Ectodermal cell (in vitro differentiated cells): ENCODE data around the gene CLASP1.
"Not testable (repeated sequence)": the region's sequence is repeated elsewhere in the genome, so short reads cannot be mapped to it uniquely, and the experiment has no call there.

ENCODE experiments used
- H3K27ac ChIP-seq: 2 replicates; pipeline ENCODE4 v1.7.0; 2013; ENCODE audit warnings: mild to moderate bottlenecking, low read depth, low read length; ENCODE audit not compliant: insufficient read depth, poor library complexity, severe bottlenecking
- H3K27me3 ChIP-seq: 2 replicates; pipeline ENCODE4 v1.7.0; 2013; ENCODE audit warnings: mild to moderate bottlenecking, low read length; ENCODE audit not compliant: insufficient read depth, control insufficient read depth, poor library complexity, severe bottlenecking
- H3K36me3 ChIP-seq: one replicate; pipeline ENCODE4 v1.7.0; 2013; ENCODE audit warnings: low read length; ENCODE audit not compliant: control insufficient read depth, insufficient read depth
- H3K4me1 ChIP-seq: one replicate; pipeline ENCODE4 v1.7.0; 2013; ENCODE audit warnings: low read length; ENCODE audit not compliant: control insufficient read depth, insufficient read depth
- H3K4me3 ChIP-seq: 2 replicates; pipeline ENCODE4 v1.7.0; 2013; ENCODE audit warnings: low read depth, low read length, control low read depth; ENCODE audit not compliant: insufficient read depth
- H3K9me3 ChIP-seq: 2 replicates; pipeline ENCODE4 v1.7.0; 2013; ENCODE audit warnings: mild to moderate bottlenecking, low read length, moderate library complexity; ENCODE audit not compliant: control insufficient read depth
- WGBS, 2 experiments: methylation state at CpG; one replicate each; pipeline ENCODE4 v1.1.7; 2013; ENCODE audit warnings: missing lambda C conversion rate in 2 of 2; 5-methylcytosine and 5-hydroxymethylcytosine counted together

The CLASP1 gene

GRCh38 chr2:121567452-121567851 lies 81.8 kb downstream of the CLASP1 start:
- H3K9me3 ChIP-seq = no peaks in the 10 kb centered on the region
- no peak overlapping the region for H3K4me3 ChIP-seq
- no peaks in the 10 kb centered on the region for H3K36me3 ChIP-seq
- no peaks in the 10 kb centered on the region for H3K27me3 ChIP-seq
- peaks cover 25% of the 10 kb centered on the region for H3K4me1 ChIP-seq
- H3K27ac ChIP-seq = no peak overlapping the region
- WGBS, 2 experiments = 85% methylated on average over 6 to 7 of the region's 7 CpGs

- no peaks in the 10 kb centered on the region for H3K9me3 ChIP-seq
- H3K27me3 ChIP-seq = no peaks in the 10 kb centered on the region
- H3K4me3 ChIP-seq = no peak overlapping the region
- H3K4me1 ChIP-seq = peaks cover 25% of the 10 kb centered on the region
- no peaks in the 10 kb centered on the region for H3K36me3 ChIP-seq
- H3K27ac ChIP-seq = no peak overlapping the region
- WGBS, 2 experiments = 66 to 67% methylated on average over 5 of the region's 5 CpGs
These were observed 83.6 kb downstream of the CLASP1 start for GRCh38 chr2:121565389-121566250.

GRCh38 chr2:121564905-121565304 lies 84.4 kb downstream of the CLASP1 start:
- no peak overlapping the region for H3K4me3 ChIP-seq
- no peak overlapping the region for H3K27ac ChIP-seq
- peaks cover 25% of the 10 kb centered on the region for H3K4me1 ChIP-seq
- no peaks in the 10 kb centered on the region for H3K36me3 ChIP-seq
- H3K9me3 ChIP-seq = no peaks in the 10 kb centered on the region
- no peaks in the 10 kb centered on the region for H3K27me3 ChIP-seq
- WGBS, 2 experiments = 92 to 93% methylated on average over 3 of the region's 3 CpGs

- H3K27me3 ChIP-seq, H3K27ac ChIP-seq, H3K9me3 ChIP-seq, H3K36me3 ChIP-seq, H3K4me3 ChIP-seq: not testable (repeated sequence)
- whole genome bisulfite sequencing, 2 experiments = 83 to 96% methylated on average over 1 of the region's 1 CpG
- peaks cover 18% of the 10 kb centered on the region for H3K4me1 ChIP-seq
These were observed 85.5 kb downstream of the CLASP1 start for GRCh38 chr2:121563754-121564153.

- Histone ChIP-seq H3K27ac (no peak overlapping the region), H3K27me3 (no peaks in the 10 kb centered on the region), H3K36me3 (no peaks in the 10 kb centered on the region), H3K4me3 (no peak overlapping the region), H3K4me1 (peaks cover 17% of the 10 kb centered on the region), H3K9me3 (no peaks in the 10 kb centered on the region)
- 85 to 89% methylated on average over 4 of the region's 4 CpGs for WGBS, 2 experiments
These were observed 86.7 kb downstream of the CLASP1 start for GRCh38 chr2:121562269-121563176.

- H3K4me3 ChIP-seq = no peak overlapping the region
- no peaks in the 10 kb centered on the region for H3K36me3 ChIP-seq
- H3K27me3 ChIP-seq = no peaks in the 10 kb centered on the region
- peaks cover 17% of the 10 kb centered on the region for H3K4me1 ChIP-seq
- WGBS, 2 experiments = 92 to 97% methylated on average over 2 of the region's 2 CpGs
- H3K27ac ChIP-seq = no peak overlapping the region
- no peaks in the 10 kb centered on the region for H3K9me3 ChIP-seq
These were observed 87.5 kb downstream of the CLASP1 start for GRCh38 chr2:121561617-121562268.

GRCh38 chr2:121558329-121558728 lies 90.9 kb downstream of the CLASP1 start:
- no peak overlapping the region for H3K27ac ChIP-seq
- H3K9me3 ChIP-seq = no peaks in the 10 kb centered on the region
- H3K4me1 ChIP-seq = peaks cover 3% of the 10 kb centered on the region
- H3K36me3 ChIP-seq = no peaks in the 10 kb centered on the region
- H3K4me3 ChIP-seq = no peak overlapping the region
- H3K27me3 ChIP-seq = no peaks in the 10 kb centered on the region
- WGBS, 2 experiments = 93 to 96% methylated on average over 6 to 7 of the region's 7 CpGs

- Histone ChIP-seq H3K27me3 (no peaks in the 10 kb centered on the region), H3K4me3 (no peak overlapping the region), H3K36me3 (no peaks in the 10 kb centered on the region), H3K27ac (no peak overlapping the region), H3K4me1 (no peaks in the 10 kb centered on the region), H3K9me3 (no peaks in the 10 kb centered on the region)
- WGBS, 2 experiments = 87 to 91% methylated on average over 7 of the region's 7 CpGs
These were observed 94.3 kb downstream of the CLASP1 start for GRCh38 chr2:121555008-121555407.

- not testable (repeated sequence) for H3K27me3 ChIP-seq, H3K36me3 ChIP-seq
- 81 to 88% methylated on average over 2 of the region's 2 CpGs for WGBS, 2 experiments
These were observed 96.6 kb downstream of the CLASP1 start for GRCh38 chr2:121552477-121553180.

More at GRCh38 chr2:121552477-121553180, 96.6 kb downstream of the CLASP1 start:
- H3K4me3 ChIP-seq, H3K9me3 ChIP-seq, H3K4me1 ChIP-seq, H3K27ac ChIP-seq: not testable (repeated sequence)
